Measurements from ENCODE around the gene CPPED1.
"Not testable (repeated sequence)": the region's sequence is repeated elsewhere in the genome, so short reads cannot be mapped to it uniquely, and the experiment has no call there.

CPPED1 gene

GRCh38 chr16:12802048-12802447, 1.6 kb downstream of the CPPED1 start:
- no peak for DNase-seq (ENCODE audit: low read depth)

- DNase-seq (ENCODE audit: low read depth) = peak; percentile 62
Observed at GRCh38 chr16:12801511-12802042, 2.1 kb downstream of the CPPED1 start.

GRCh38 chr16:12800817-12801216, 2.9 kb downstream of the CPPED1 start:
- DNase-seq (ENCODE audit: low read depth) = no peak

GRCh38 chr16:12799996-12800395, 3.7 kb downstream of the CPPED1 start:
- DNase-seq (ENCODE audit: low read depth) = not testable (repeated sequence)

- no peak for DNase-seq (ENCODE audit: low read depth)
Observed at GRCh38 chr16:12798846-12799245, 4.8 kb downstream of the CPPED1 start.

GRCh38 chr16:12798171-12798570, 5.5 kb downstream of the CPPED1 start:
- no peak for DNase-seq (ENCODE audit: low read depth)

- DNase-seq (ENCODE audit: low read depth) = peak; percentile 45
Observed at GRCh38 chr16:12796498-12796897, 7.2 kb downstream of the CPPED1 start.

- no peak for DNase-seq (ENCODE audit: low read depth)
Observed at GRCh38 chr16:12794486-12795387, 8.9 kb downstream of the CPPED1 start.

GRCh38 chr16:12793865-12794240, 9.8 kb downstream of the CPPED1 start:
- DNase-seq (ENCODE audit: low read depth) = no peak

- DNase-seq (ENCODE audit: low read depth) = no peak
Observed at GRCh38 chr16:12793120-12793864, 10.4 kb downstream of the CPPED1 start.

- DNase-seq (ENCODE audit: low read depth) = not testable (repeated sequence)
Observed at GRCh38 chr16:12792528-12792927, 11.2 kb downstream of the CPPED1 start.

- no peak for DNase-seq (ENCODE audit: low read depth)
Observed at GRCh38 chr16:12791340-12791739, 12.3 kb downstream of the CPPED1 start.

GRCh38 chr16:12788758-12789157, 14.9 kb downstream of the CPPED1 start:
- DNase-seq (ENCODE audit: low read depth) = no peak

- DNase-seq (ENCODE audit: low read depth) = no peak
Observed at GRCh38 chr16:12786081-12786480, 17.6 kb downstream of the CPPED1 start.

- DNase-seq (ENCODE audit: low read depth) = no peak
Observed at GRCh38 chr16:12784076-12784475, 19.6 kb downstream of the CPPED1 start.

GRCh38 chr16:12781777-12782176, 21.9 kb downstream of the CPPED1 start:
- DNase-seq (ENCODE audit: low read depth) = no peak

- DNase-seq (ENCODE audit: low read depth) = no peak
Observed at GRCh38 chr16:12780467-12780866, 23.2 kb downstream of the CPPED1 start.

GRCh38 chr16:12778726-12779125, 25.0 kb downstream of the CPPED1 start:
- no peak for DNase-seq (ENCODE audit: low read depth)

GRCh38 chr16:12775656-12776236, 27.9 kb downstream of the CPPED1 start:
- no peak for DNase-seq (ENCODE audit: low read depth)

- no peak for DNase-seq (ENCODE audit: low read depth)
Observed at GRCh38 chr16:12773221-12773620, 30.5 kb downstream of the CPPED1 start.

- no peak for DNase-seq (ENCODE audit: low read depth)
Observed at GRCh38 chr16:12771341-12771798, 32.3 kb downstream of the CPPED1 start.

GRCh38 chr16:12769525-12769924, 34.2 kb downstream of the CPPED1 start:
- DNase-seq (ENCODE audit: low read depth) = no peak
